ENCODE results near the gene SETD2.
"Not testable (repeated sequence)": the region's sequence is repeated elsewhere in the genome, so short reads cannot be mapped to it uniquely, and the experiment has no call there.

The SETD2 gene, protein sequence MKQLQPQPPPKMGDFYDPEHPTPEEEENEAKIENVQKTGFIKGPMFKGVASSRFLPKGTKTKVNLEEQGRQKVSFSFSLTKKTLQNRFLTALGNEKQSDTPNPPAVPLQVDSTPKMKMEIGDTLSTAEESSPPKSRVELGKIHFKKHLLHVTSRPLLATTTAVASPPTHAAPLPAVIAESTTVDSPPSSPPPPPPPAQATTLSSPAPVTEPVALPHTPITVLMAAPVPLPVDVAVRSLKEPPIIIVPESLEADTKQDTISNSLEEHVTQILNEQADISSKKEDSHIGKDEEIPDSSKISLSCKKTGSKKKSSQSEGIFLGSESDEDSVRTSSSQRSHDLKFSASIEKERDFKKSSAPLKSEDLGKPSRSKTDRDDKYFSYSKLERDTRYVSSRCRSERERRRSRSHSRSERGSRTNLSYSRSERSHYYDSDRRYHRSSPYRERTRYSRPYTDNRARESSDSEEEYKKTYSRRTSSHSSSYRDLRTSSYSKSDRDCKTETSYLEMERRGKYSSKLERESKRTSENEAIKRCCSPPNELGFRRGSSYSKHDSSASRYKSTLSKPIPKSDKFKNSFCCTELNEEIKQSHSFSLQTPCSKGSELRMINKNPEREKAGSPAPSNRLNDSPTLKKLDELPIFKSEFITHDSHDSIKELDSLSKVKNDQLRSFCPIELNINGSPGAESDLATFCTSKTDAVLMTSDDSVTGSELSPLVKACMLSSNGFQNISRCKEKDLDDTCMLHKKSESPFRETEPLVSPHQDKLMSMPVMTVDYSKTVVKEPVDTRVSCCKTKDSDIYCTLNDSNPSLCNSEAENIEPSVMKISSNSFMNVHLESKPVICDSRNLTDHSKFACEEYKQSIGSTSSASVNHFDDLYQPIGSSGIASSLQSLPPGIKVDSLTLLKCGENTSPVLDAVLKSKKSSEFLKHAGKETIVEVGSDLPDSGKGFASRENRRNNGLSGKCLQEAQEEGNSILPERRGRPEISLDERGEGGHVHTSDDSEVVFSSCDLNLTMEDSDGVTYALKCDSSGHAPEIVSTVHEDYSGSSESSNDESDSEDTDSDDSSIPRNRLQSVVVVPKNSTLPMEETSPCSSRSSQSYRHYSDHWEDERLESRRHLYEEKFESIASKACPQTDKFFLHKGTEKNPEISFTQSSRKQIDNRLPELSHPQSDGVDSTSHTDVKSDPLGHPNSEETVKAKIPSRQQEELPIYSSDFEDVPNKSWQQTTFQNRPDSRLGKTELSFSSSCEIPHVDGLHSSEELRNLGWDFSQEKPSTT (N-terminal part only)

DNA sequence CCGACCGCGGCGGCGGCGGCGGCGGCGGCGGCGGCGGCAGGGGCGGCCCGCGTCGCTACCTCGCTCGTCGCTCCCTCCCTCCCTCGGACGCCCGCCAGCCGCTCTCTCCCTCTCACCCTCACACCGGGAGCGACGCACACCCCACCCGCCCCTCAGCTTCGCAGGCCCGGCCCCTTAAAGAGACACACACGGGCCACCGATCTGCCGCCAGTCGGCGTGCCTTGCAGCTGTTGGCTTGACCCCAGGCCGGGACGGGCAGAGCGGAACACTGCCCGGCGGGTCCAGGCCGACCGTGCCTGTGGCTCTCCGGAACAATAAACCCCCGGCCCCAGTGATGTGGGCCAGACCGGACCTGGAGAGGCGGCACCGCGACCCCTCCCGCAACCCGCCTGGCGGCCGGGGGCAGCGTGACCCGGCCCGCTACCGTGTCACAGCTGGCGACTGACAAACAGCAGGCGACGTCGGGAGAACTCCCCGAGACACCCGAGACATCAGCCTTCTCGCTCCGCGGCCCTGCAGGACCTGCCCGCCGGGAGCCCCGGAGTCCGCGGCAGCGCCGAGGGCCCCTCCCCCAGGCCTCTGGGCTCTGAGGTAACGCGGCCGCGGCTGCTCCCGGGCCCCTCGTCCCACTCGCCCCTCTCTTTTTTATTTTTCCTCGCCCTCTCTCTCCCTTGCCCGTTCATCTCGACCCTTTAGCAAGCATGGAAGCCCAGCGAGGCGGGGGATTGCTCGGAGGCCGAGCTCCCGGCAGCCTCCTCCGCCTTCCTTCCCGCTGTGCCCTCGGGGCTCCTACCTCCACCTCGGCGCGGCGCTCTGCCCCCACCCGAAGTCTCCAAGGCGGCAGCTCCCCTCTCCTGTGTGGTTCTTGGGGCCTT, at the start of gene SETD2:
Gene SETD2 (minus strand): TSS at position 107 of the 875 bp plus-strand sequence. CDS start 189 bp downstream, outside the sequence.
- peak; percentile 96 for DNase-seq (ENCODE audit: low spot score)

DNA sequence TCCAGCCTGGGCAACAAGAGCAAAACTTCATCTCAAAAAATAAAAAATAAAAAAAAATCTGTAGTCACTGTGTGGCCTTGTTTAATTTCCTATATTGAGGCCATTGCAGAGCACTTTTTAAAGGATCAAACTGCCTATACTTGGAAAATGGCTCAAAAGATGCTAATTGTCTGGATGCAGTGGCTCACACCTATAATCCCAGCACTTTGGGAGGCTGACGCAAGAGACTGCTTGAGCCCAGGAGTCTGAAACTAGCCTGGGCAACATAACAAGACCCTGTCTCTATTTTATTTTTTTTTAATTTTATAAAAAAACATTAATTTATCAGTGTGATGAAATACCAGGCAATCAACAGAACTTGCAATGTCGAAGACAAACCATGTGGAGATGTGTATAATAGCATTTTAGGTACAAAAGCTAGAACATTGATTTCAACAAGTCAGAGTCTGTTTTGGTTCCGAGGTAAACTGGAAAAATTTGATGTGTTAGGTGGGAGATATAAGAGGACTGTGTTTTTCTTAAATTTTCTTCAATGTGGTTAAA, 47.0 kb upstream of the SETD2 start:
- DNase-seq (ENCODE audit: low spot score): no peak

- not testable (repeated sequence) for DNase-seq (ENCODE audit: low spot score)
Observed at GRCh38 chr3:47206022-47206421, 42.1 kb upstream of the SETD2 start.

- DNase-seq (ENCODE audit: low spot score): no peak
Observed at GRCh38 chr3:47204875-47205274, 41.0 kb upstream of the SETD2 start.

DNA sequence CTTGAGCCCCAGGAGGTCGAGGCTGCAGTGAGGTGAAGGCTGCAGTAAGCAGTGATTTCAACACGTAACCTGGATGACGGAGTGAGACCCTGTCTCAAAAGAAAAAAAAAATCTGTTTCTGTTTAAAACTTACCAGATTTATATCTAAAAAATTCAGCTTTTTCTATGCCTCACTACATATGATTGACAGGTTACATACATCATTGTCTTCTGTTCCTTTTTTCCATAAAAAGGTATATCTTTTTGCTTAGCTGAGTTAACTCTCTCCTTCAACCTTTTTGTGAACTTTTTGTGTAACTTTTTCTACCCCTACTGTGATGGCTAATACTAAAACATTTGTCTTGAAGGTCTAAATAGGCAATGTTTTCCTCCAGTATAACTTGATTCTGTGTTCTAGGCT, 38.6 kb upstream of the SETD2 start:
- DNase-seq (ENCODE audit: low spot score): no peak

GRCh38 chr3:47197287-47197686, 33.4 kb upstream of the SETD2 start:
- DNase-seq (ENCODE audit: low spot score): no peak

DNA sequence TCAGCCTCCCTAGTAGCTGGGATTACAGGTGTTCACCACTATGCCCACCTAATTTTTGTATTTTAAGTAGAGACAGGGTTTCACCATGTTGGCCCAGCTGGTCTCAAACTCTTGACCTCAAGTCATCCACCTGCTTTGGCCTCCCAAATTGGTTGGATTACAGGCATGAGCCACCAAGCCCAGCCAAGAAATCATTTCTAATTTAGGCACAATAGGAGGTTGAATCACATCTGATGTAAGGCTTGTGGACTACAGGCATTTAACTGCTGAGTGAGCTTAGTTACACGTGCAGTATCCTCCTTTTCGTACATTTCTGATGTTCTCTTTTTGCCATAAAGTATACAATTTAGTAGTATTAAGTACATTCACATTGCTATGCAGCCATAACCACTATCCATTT, 31.1 kb upstream of the SETD2 start:
- no peak for DNase-seq (ENCODE audit: low spot score)

GRCh38 chr3:47193871-47194859, 30.3 kb upstream of the SETD2 start:
- DNase-seq (ENCODE audit: low spot score): no peak

DNA sequence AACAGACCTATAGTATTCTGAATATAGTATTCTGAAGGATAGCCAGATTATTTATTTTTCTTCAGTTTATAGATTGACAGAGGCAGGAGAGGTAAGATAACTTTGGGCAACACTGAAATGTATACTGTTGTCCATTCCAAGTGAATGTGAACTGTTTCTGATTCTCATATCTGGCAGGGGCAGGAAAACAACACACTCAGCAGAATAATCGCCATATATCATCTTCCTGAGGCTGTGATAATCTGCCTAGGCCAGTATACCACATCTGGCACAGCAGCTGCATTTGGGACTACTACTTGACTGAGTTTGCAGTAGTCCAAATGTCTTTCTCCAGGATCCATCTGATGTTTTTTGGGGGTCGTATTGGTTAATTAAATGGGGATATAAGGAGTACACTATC, 22.4 kb upstream of the SETD2 start:
- DNase-seq (ENCODE audit: low spot score): no peak

- not testable (repeated sequence) for DNase-seq (ENCODE audit: low spot score)
Observed at GRCh38 chr3:47181685-47182084, 17.8 kb upstream of the SETD2 start.

DNA sequence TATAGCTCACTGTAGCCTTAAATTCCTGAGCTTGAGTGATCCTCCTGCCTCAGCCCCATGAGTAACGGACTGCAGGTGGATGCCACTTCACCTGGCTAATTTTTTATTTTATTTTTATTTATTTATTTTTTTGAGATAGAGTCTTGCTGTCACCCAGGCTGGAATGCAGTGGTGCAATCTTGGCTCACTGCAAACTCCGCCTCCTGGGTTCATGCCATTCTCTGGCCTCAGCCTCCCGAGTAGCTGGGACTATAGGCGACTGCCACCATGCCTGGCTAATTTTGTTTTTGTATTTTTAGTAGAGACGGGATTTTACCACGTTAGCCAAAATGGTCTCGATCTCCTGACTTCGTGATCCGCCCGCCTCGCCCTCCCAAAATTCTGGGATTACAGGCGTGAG, 16.1 kb upstream of the SETD2 start:
- DNase-seq (ENCODE audit: low spot score): not testable (repeated sequence)

DNA sequence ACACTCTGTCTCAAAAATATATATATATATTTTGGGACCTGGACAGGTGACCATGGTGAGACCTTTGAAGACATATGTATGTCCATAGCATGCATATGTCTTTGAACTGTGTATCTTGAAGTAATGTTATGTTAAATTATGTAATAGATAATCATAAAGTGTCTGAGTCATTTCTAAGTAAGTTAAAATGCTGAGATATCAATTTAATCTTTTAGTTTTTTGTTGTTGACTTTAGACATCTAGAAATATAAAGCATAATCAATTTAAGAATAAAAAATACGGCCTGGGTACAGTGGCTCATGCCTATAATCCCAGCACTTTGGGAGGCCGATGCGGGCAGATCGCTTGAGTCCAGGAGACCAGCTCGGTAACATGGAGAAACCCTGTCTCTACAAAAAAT, 12.7 kb upstream of the SETD2 start:
- no peak for DNase-seq (ENCODE audit: low spot score)

- peak; percentile 49 for DNase-seq (ENCODE audit: low spot score)
Observed at GRCh38 chr3:47163169-47164006, 525 bp downstream of the SETD2 start.

DNA sequence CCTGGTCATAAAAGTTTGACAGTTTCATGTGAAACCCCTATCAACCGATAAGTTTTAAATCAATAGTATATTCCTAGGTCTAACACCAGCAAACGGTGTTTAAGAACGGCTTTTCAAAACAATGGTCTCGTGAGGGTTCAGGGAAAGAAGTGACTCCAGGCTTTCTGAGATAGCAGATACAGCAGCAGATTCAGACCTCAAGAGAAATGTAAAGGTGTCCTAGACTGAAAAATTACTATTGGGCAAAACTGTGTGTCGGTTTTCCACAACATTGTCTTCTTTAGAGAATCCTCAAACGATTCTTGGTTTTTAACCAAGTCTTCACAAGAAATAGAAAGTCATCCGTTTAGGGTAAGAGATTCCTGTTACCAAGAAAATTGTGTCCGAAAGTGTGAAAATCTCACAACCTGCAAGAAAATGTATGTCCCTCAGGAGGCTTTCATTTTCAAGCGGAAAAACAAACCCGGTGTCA, 1.2 kb downstream of the SETD2 start:
- peak; percentile 11 for DNase-seq (ENCODE audit: low spot score)

DNA sequence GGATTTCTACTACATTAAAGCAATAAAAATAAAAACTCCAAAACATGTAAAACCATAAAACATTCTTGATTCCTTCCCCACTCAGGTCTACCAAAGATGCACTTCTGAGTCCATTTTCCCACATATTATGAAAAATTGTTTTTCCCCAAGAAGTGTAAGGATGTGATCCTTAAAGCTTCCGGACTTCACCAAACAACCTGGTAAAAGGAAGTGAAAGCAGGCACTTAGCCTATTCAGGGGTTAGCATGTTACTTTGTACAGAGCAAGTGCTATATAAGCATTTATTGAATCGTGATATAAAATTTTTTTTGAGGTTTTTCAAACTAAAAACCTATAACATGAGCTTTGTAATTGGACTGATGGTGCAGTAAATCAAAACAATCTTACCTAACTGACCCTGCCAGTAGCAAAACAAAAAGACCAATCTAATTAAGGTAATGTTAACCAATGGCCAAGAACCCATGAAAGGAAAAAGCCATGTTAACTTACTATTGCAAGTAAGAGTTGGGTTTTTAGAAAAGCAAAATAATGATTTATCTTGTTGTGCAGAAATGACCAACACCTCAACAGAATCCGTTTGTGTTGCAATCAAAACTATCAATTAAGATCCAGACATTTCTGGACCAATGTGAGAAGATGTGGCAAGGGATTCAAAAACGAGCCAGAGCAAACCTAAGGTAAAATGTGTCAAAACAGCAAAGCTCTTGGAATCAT, 1.8 kb downstream of the SETD2 start:
- no peak for DNase-seq (ENCODE audit: low spot score)

DNA sequence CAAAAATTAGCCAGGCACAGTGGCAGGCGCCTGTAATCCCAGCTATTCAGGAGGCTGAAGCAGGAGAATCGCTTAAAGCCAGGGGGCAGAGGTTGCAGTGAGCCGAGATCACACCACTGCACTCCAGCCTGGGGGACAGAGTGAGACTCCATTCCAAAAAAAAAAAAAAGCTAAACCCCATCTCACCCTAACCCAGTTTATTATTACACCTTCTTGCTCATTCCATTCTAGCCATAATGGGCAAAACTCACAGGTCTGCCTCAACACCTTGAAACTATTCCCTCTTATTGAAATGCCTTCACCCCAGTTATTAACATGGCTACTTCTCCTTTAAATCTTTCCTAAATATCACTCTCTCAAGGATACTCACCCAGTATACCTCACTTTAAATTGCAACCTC, 4.1 kb downstream of the SETD2 start:
- no peak for DNase-seq (ENCODE audit: low spot score)

- no peak for DNase-seq (ENCODE audit: low spot score)
Observed at GRCh38 chr3:47158208-47158607, 5.7 kb downstream of the SETD2 start.

DNA sequence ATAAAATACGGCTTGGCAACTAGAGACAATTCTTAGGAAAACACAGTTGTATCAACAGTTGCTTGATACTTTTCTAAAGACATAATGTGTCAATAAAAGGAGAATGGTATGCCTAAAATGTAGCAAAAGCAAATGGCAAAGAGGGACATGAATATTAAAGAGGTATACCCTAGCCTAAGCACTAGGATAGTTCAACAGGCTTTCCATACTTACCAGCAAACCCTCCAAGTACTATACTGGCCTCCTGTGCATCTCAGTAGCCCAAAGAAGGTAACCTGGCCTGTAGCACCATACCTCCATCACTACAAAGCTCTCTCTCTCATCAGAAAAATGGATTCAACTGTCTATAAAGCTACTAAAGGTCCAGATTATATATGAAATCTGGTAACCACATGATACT, 7.5 kb downstream of the SETD2 start:
- DNase-seq (ENCODE audit: low spot score): no peak

Data from SW480 (cell line).